Activated CD8-positive, alpha-beta memory T cell treated with anti-CD3 and anti-CD28 coated beads, Interleukin-2, amount 10 ng/mL, durations not matched to agents 7 days and 5 days (primary cell): ENCODE measurements around the gene SIRPB1. TPM values are rescaled to one million over a fixed set of nuclear protein-coding genes. Genes with fewer than 3 reads are reported as not detected.
A peak's percentile ranks its signal among the peaks of the same experiment; 100 is the strongest.
"Not testable (repeated sequence)": the region's sequence is repeated elsewhere in the genome, so short reads cannot be mapped to it uniquely, and the experiment has no call there.

ENCODE experiments used
- ATAC-seq: fragments of 150-1000 bp; cut with Tn5 transposase; one replicate; pipeline ENCODE4 v1.10.0; 2021; ENCODE audit warnings: moderate library complexity
- CTCF ChIA-PET: fragments of 350-600 bp; sonication (Branson Sonifier 250); formaldehyde crosslinking; loops from one replicate; lab custom pipeline; 2021; ENCODE audit warnings: antibody characterized with exemption; lab: Charles Lee
- DNase-seq: peaks from one replicate; pipeline ENCODE4 v3.0.0-alpha.2; 2020
- H3K27ac Mint-ChIP-seq: one replicate; pipeline ENCODE4 v1.8.0; 2021; ENCODE audit warnings: mild to moderate bottlenecking, mixed read lengths
- H3K27me3 Mint-ChIP-seq: one replicate; pipeline ENCODE4 v1.8.0; 2021; ENCODE audit warnings: mixed read lengths
- H3K36me3 Mint-ChIP-seq: one replicate; pipeline ENCODE4 v1.8.0; 2021; ENCODE audit warnings: mild to moderate bottlenecking, mixed read lengths
- H3K4me1 Mint-ChIP-seq: one replicate; pipeline ENCODE4 v1.8.0; 2021; ENCODE audit warnings: mixed read lengths
- H3K4me3 Mint-ChIP-seq: one replicate; pipeline ENCODE4 v1.8.0; 2021; ENCODE audit warnings: mild to moderate bottlenecking, moderate library complexity, mixed read lengths
- H3K9me3 Mint-ChIP-seq: one replicate; pipeline ENCODE4 v1.8.0; 2022; ENCODE audit warnings: low read depth, mixed read lengths
- total RNA-seq, 2 experiments: library from RNA; stranded (reverse); gene quantifications; one replicate each; pipeline ENCODE4 v1.2.3, GENCODE V29; 2021

The SIRPB1 gene
- total RNA-seq, 2 experiments from 2014 or later, result 6.0 to 8.3 TPM

DNA sequence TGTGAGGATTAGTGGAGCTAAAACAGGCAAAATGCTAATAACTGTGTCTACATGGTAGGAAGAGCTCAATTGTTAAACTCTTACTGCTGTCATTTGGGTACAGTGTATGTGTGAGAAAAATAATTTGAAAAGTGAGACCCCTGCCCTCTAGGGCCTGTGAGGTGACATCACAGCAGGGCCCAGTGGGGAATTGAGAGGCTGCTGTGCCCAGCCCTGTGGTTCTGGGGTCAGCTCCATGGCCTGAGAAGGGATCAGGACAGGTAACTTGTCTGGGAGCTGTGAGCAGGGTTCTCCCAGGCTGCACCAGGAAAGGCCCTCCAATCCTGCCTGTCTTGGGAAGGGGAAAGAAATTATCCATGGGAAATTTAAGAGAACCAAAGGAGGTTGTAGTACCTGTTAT is 1.3 kb downstream of the SIRPB1 start:
- CTCF ChIA-PET, result no interaction called here
- peaks cover 36% of the 10 kb centered on the region for H3K36me3 Mint-ChIP-seq

DNA sequence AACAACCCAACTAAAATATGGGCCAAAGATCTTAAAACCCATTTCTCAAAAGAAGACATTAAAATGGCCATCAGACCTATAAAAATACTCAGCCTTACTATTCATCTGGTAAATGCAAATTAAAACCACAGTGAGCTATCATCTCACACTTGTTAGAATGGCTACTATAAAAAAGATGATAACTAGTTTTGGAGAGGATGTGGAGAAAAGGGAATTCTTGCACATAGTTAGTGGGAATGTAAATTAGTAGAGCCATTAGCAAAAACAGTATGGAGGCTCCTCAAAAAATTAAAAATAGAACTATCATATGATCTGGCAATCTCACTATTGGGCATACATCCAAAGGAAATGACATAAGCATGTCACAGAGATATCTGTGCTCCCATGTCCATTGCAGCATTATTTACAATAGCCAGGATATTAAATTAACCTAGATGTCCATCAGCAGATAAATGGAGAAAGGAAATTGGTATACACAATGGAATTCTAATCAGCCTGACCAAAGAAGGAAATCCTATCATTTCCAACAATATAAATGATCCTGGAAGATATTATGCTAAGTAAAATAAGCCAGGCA is 2.9 kb downstream of the SIRPB1 start:
- DNase-seq (no peak), ATAC-seq (no peak)
- Mint-ChIP-seq H3K4me1 (peaks cover 33% of the 10 kb centered on the region), H3K9me3 (peaks cover 5% of the 10 kb centered on the region), H3K36me3 (peaks cover 31% of the 10 kb centered on the region), H3K27me3 (no peaks in the 10 kb centered on the region), H3K4me3 (no peak overlapping the region), H3K27ac (no peak overlapping the region)
- CTCF ChIA-PET, result no interaction called here

More for the DNA sequence above, 1.3 kb downstream of the SIRPB1 start:
- Mint-ChIP-seq H3K4me3 (no peak overlapping the region), H3K4me1 (peaks cover 45% of the 10 kb centered on the region), H3K27ac (no peak overlapping the region), H3K9me3 (peaks cover 5% of the 10 kb centered on the region), H3K27me3 (no peaks in the 10 kb centered on the region)
- no peak for DNase-seq
- ATAC-seq, result no peak

DNA sequence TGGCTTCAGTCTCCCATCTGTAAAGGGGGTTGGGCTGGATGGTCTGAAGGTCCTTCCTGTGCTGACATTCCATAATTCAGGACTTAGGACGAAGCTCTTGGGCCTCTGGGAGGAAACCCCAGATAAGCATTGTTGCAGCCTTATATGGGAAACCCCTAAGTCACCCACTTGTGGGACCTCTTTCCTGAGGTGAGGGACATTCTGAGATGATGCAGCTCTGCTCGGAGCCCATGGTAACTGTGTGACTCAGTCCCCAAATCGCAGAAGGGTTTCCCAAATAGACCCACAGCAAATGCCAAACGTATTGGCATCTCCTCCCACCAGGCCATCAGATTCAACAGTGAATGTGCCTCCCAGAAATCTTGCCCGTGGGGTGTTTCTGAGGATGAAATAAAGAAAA is 9.4 kb downstream of the SIRPB1 start:
- H3K9me3 Mint-ChIP-seq, H3K4me1 Mint-ChIP-seq, H3K27ac Mint-ChIP-seq, CTCF ChIA-PET, H3K4me3 Mint-ChIP-seq, ATAC-seq, H3K36me3 Mint-ChIP-seq, H3K27me3 Mint-ChIP-seq, DNase-seq: not testable (repeated sequence)

DNA sequence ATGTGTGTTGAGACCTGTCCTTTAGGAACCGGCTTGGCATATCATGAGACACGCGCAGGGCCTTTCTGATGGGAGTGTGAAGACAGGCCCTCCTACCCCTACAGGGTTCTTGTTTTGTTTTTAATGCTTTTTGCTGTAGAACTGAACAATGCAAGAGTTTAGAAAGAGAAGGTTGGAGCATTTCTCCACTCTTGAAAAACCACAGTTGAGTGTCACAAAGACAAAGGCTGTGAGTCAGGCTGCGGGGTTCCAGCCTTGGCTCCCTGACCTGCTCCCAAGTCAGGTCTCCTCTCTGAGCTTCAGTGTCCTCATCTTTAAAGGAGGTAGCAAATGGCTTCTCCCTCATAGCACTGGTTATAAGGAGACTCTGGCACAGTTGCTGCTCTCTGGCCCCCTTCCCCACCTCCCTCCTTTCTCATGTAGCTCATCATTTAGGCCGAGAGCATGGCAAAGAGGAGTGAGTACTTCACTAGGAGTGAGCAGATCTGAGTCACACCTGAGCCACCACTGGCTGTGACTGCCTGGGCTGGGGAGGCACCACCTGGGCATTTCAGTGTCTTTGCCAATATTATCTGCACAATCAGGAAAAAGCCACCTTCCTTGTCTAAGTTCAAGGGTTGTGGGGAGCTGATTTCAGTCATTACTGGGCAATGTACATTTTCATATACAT is 11.0 kb downstream of the SIRPB1 start:
- H3K36me3 Mint-ChIP-seq, H3K27ac Mint-ChIP-seq, ATAC-seq, H3K9me3 Mint-ChIP-seq, H3K27me3 Mint-ChIP-seq, H3K4me1 Mint-ChIP-seq, CTCF ChIA-PET, H3K4me3 Mint-ChIP-seq, DNase-seq: not testable (repeated sequence)

DNA sequence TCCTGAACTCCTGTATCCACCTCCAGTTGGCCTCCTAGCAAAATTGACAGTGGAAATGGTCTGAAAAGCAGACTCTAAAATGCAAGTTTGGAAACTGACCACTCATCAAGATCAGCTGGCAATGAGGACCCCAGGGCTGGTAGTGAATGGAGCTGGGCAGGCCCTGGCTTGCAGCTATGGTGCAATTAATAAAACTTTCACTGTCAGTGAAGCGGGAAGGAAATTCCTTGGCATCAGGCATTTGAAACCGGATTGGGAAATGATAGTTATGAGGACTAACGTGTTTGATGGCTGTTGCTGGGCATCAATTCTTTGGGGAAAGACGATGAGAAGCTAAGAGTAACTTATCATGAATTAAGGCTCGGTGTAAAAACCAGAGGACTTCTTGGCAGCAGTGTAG is 19.1 kb downstream of the SIRPB1 start:
- no peak for ATAC-seq
- CTCF ChIA-PET, result interaction anchor here (1.0 kb wide), 1 partner anchor 176 kb away, joined by 3 read pairs; no protein-coding TSS in a partner anchor
- Mint-ChIP-seq H3K9me3 (no peaks in the 10 kb centered on the region), H3K27ac (no peak overlapping the region), H3K36me3 (peaks cover 2% of the 10 kb centered on the region), H3K27me3 (no peaks in the 10 kb centered on the region), H3K4me1 (no peaks in the 10 kb centered on the region), H3K4me3 (no peak overlapping the region)
- DNase-seq, result no peak

DNA sequence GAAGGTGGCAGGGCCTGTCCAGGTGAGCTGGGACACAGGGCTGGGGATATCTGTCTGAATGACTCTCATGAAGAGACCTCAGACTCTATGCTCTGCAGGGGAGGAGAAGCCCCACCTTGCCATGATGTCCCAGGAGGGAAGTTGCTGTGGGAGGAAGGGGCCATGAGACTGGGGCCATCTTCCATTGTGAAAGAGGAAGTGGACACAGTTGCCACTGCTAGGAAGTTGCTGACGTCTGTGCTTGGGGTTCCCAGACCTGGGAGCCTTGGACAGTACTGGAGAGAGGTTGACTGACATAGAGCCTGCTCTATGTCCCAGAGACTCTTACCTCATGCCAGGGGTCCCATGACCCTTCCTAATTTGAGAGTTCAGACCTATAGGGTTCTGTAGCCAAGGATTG is 24.5 kb downstream of the SIRPB1 start:
- CTCF ChIA-PET, result no interaction called here
- no peak for ATAC-seq

DNA sequence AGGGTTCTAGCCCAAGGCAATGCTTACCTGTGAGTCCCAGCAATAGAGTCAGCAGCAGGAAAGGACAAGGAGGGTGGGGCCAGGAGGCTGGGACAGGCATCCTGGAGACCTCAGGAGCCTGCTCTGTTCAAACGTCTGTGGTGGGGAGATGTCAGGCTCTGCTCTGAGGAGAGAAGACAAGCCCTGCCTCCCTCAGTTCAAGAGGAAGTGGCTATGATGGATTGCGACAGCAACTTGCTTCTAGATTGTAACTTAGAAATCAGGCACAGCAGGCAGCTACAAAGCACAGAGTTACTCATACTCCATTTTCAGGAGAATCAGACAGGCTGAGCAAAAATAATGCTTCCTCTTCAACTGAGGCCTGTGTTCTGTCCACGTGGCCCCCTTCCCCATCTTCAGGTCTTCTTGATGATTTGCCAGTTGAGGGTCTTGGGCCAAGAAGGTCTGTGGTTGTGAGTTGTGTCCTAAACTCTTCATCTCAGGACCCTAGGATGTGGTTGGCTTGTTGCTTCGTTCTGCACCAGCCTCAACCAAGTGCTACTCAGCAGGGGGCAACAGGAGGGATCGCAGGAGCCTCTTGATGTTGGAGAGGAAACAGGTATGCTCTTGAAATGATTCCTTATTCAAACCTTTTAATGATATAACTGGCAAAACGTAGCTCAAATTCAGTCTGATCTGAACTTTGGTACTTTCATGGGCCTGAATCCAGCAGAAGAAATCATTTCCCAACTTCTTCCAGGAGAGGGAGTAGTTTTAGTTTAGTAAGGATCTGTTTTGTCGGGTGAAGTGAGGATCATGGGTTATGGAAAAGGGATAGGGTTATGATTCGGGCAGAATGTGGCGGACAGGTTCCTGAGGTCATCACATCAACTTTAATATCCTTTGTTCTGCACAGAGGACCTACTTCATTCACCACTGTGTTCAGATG is 31.0 kb downstream of the SIRPB1 start:
- no peaks in the 10 kb centered on the region for H3K9me3 Mint-ChIP-seq
- DNase-seq, result peak; percentile 60
- H3K4me3 Mint-ChIP-seq, result peak overlapping the region; percentile 21
- peak; percentile 93 for ATAC-seq
- H3K27me3 Mint-ChIP-seq, result no peaks in the 10 kb centered on the region
- H3K27ac Mint-ChIP-seq, result peak overlapping the region; percentile 86
- H3K4me1 Mint-ChIP-seq, result peaks cover 26% of the 10 kb centered on the region
- peaks cover 9% of the 10 kb centered on the region for H3K36me3 Mint-ChIP-seq
- CTCF ChIA-PET, result interaction anchor here (0.6 to 1.4 kb wide), 2 partner anchors 145 to 149 kb away, joined by 4 to 5 read pairs; no protein-coding TSS in a partner anchor

More for the DNA sequence above, 24.5 kb downstream of the SIRPB1 start:
- no peaks in the 10 kb centered on the region for H3K9me3 Mint-ChIP-seq
- no peak for DNase-seq
- peaks cover 3% of the 10 kb centered on the region for H3K4me1 Mint-ChIP-seq
- H3K27ac Mint-ChIP-seq, result no peak overlapping the region
- no peak overlapping the region for H3K4me3 Mint-ChIP-seq
- H3K36me3 Mint-ChIP-seq, result peaks cover 5% of the 10 kb centered on the region
- H3K27me3 Mint-ChIP-seq, result no peaks in the 10 kb centered on the region

DNA sequence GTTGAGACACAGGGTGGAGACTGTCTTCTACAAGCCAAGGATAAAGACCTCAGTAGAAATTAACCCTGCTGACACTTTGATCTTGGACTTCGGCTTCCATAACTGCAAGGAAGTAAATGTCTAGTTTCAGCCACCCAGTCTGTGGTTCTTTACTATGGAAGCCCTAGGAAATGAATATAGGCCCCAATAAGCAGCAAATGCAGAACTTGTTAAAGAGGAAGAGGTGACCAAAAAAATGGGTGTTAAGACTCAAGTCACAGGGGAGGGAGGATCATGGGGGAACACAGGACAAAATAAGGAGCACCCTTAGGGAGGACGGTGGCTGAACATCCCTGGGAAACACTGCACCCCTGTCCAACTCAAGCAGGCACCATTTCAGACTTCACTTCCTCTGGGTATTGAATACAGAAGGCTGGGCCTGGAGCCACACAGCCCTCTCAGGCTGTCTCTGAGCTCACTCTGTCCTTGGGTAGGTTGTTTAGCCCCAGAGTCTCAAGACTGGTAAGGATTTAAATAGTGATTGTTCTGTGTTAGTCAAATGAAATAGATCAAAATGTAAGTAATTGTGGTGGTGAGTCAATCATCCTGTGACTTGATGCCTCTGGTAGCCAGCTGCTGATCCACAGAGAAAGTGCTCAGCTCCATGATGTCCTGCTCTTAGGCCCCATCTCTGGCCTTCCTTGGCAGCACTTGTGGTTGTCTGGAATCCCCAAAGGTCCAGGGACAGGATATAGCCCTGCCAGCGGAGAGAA is 31.9 kb downstream of the SIRPB1 start:
- Mint-ChIP-seq H3K36me3 (peaks cover 9% of the 10 kb centered on the region), H3K4me1 (peaks cover 26% of the 10 kb centered on the region), H3K4me3 (no peak overlapping the region), H3K27ac (peak overlapping the region; percentile 86), H3K9me3 (no peaks in the 10 kb centered on the region), H3K27me3 (no peaks in the 10 kb centered on the region)
- ATAC-seq, result peak; percentile 41
- no peak for DNase-seq
- CTCF ChIA-PET, result interaction anchor here (1.3 to 1.5 kb wide), 3 partner anchors 146 to 189 kb away, joined by 3 to 5 read pairs (median 5); no protein-coding TSS in a partner anchor

DNA sequence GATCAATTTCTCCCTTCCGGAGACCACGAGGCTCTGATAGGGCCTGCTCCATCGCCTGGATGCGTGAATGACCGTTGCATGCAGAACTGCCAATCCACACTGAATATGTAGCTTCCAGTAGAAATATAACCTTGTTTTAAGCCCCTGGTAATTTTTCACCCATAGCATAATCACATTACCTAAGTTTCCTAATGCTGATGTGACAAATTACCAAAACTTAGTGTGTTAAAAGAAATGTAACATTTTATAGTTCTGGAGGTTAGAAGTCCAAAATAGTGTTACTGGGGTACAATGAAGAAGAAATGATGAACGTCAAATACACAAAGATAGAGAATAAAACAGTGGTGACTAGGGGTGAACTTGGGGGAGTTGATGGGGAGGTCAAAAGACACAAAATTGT is 40.3 kb downstream of the SIRPB1 start:
- ATAC-seq (no peak), DNase-seq (no peak)
- no peak overlapping the region for H3K27ac Mint-ChIP-seq
- peaks cover 2% of the 10 kb centered on the region for H3K36me3 Mint-ChIP-seq
- no peak overlapping the region for H3K4me3 Mint-ChIP-seq
- CTCF ChIA-PET, result interaction anchor here (2.5 kb wide), 1 partner anchor 198 kb away, joined by 6 read pairs; no protein-coding TSS in a partner anchor
- peaks cover 29% of the 10 kb centered on the region for H3K4me1 Mint-ChIP-seq
- no peaks in the 10 kb centered on the region for H3K9me3 Mint-ChIP-seq
- no peaks in the 10 kb centered on the region for H3K27me3 Mint-ChIP-seq

DNA sequence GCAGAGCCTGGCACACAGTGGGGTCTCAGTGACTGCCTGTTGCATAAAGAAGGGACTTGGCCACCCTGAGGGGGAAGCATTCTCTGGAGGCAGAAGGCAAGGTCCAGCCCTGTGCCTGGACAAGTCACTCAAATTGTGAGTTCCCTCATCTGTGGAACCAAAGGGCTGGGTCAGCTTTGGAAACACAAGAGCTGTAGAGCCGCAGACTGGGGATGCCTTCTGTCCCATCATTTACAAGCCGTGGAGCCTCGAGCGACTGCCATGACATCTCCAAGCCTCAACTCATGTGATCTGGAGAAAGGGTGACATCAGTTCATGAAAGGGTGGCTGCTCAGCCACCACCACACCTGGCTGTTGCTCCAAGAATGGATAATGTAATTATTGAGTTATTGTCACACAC is 41.9 kb downstream of the SIRPB1 start:
- Mint-ChIP-seq H3K27me3 (no peaks in the 10 kb centered on the region), H3K27ac (peak overlapping the region; percentile 47), H3K9me3 (no peaks in the 10 kb centered on the region), H3K4me1 (peaks cover 29% of the 10 kb centered on the region), H3K4me3 (no peak overlapping the region), H3K36me3 (no peaks in the 10 kb centered on the region)
- ATAC-seq (no peak), DNase-seq (no peak)
- CTCF ChIA-PET, result interaction anchor here (1.7 kb wide), 1 partner anchor 199 kb away, joined by 4 read pairs; no protein-coding TSS in a partner anchor

DNA sequence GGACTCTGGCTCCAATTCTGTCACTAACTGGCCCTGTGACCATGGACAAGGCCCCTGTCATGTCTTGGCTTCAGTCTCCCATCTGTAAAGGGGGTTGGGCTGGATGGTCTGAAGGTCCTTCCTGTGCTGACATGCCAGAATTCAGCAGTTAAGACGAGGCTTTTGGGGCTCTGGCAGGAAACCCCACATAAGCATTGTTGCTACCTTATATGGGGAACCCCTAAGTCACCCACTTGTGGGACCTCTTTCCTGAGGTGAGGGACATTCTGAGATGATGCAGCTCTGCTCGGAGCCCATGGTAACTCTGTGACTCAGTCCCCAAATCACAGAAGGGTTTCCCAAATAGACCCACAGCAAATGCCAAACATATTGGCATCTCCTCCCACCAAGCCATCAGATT is 42.5 kb downstream of the SIRPB1 start:
- H3K4me1 Mint-ChIP-seq, result peaks cover 29% of the 10 kb centered on the region
- not testable (repeated sequence) for H3K9me3 Mint-ChIP-seq

DNA sequence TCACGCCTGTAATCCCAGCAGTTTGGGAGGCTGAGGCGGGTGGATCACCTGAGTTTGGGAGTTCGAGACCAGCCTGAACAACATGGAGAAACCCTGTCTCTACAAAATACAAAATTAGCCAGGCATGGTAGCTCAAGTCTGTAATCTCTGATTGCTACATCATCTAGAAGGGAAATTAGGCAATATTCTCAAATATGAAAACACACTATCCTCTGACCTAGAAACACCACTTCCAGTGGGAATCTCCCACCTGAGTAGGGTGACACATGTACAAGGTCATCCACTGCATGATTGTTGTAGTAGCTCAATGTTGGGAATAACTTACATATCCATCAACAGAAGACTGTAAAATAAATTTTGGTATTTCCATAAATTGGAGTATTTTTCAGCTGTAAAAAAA is 43.2 kb downstream of the SIRPB1 start:
- H3K4me3 Mint-ChIP-seq, result no peak overlapping the region
- no peaks in the 10 kb centered on the region for H3K9me3 Mint-ChIP-seq
- CTCF ChIA-PET, result interaction anchor here (1.2 to 1.7 kb wide), 2 partner anchors 73 to 201 kb away, joined by 3 to 4 read pairs; no protein-coding TSS in a partner anchor
- ATAC-seq (no peak), DNase-seq (no peak)
- no peak overlapping the region for H3K27ac Mint-ChIP-seq
- H3K27me3 Mint-ChIP-seq, result no peaks in the 10 kb centered on the region
- H3K4me1 Mint-ChIP-seq, result peaks cover 29% of the 10 kb centered on the region
- H3K36me3 Mint-ChIP-seq, result no peaks in the 10 kb centered on the region

More for the DNA sequence above, 42.5 kb downstream of the SIRPB1 start:
- CTCF ChIA-PET, result interaction anchor here (1.2 to 1.7 kb wide), 2 partner anchors 74 to 200 kb away, joined by 3 to 4 read pairs; no protein-coding TSS in a partner anchor
- not testable (repeated sequence) for H3K4me3 Mint-ChIP-seq, H3K36me3 Mint-ChIP-seq, H3K27me3 Mint-ChIP-seq
- H3K27ac Mint-ChIP-seq, result peak overlapping the region; percentile 47
- peak; percentile 89 for ATAC-seq
- DNase-seq, result peak; percentile 65
